ENCODE data around the gene CHTOP. TPM values are rescaled to one million over a fixed set of nuclear protein-coding genes. Genes with fewer than 3 reads are reported as not detected.

The CHTOP gene
- polyA plus RNA-seq, 1 donor from 2014 or later, result 159 TPM

GRCh38 chr1:153627715-153628626, 5.9 kb upstream of the CHTOP start, which contains the start of gene S100A1:
Gene S100A1, plus strand, starts transcription at chr1:153628434. Its CDS starts 2,088 bp downstream, at chr1:153630522.
- TF ChIP-seq TAF1 (IDR thresholded peaks at IDR 0.05; ENCODE audit: low read depth) (no peak), SMC3 (conservative IDR thresholded peaks at IDR 0.05; ENCODE audit: poor library complexity) (no peak), RAD21 (conservative IDR thresholded peaks at IDR 0.05) (no peak), EZH2 (IDR thresholded peaks at IDR 0.05; ENCODE audit: borderline replicate concordance, insufficient read depth, low read length, poor library complexity, severe bottlenecking) (no peak), CTCF (IDR thresholded peaks at IDR 0.05; ENCODE audit: poor library complexity, severe bottlenecking) (no peak), EP300 (conservative IDR thresholded peaks at IDR 0.05; ENCODE audit: poor library complexity, severe bottlenecking) (no peak), POLR2AphosphoS5 (IDR thresholded peaks at IDR 0.05) (no peak), MXI1 (conservative IDR thresholded peaks at IDR 0.05; ENCODE audit: poor library complexity, severe bottlenecking) (no peak)
- TF ChIP-seq, protein P1, sequence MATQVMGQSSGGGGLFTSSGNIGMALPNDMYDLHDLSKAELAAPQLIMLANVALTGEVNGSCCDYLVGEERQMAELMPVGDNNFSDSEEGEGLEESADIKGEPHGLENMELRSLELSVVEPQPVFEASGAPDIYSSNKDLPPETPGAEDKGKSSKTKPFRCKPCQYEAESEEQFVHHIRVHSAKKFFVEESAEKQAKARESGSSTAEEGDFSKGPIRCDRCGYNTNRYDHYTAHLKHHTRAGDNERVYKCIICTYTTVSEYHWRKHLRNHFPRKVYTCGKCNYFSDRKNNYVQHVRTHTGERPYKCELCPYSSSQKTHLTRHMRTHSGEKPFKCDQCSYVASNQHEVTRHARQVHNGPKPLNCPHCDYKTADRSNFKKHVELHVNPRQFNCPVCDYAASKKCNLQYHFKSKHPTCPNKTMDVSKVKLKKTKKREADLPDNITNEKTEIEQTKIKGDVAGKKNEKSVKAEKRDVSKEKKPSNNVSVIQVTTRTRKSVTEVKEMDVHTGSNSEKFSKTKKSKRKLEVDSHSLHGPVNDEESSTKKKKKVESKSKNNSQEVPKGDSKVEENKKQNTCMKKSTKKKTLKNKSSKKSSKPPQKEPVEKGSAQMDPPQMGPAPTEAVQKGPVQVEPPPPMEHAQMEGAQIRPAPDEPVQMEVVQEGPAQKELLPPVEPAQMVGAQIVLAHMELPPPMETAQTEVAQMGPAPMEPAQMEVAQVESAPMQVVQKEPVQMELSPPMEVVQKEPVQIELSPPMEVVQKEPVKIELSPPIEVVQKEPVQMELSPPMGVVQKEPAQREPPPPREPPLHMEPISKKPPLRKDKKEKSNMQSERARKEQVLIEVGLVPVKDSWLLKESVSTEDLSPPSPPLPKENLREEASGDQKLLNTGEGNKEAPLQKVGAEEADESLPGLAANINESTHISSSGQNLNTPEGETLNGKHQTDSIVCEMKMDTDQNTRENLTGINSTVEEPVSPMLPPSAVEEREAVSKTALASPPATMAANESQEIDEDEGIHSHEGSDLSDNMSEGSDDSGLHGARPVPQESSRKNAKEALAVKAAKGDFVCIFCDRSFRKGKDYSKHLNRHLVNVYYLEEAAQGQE (IDR thresholded peaks at IDR 0.05; ENCODE audit: borderline replicate concordance), result no peak
- Histone ChIP-seq H3F3A (ENCODE audit: insufficient read depth, low read length, poor library complexity, severe bottlenecking) (no peaks in the 10 kb centered on the region), H4K20me1 (ENCODE audit: insufficient read depth) (no peaks in the 10 kb centered on the region), H3K4me2 (ENCODE audit: low read length) (no peak within 1 kb of the TSS), H3K36me3 (ENCODE audit: insufficient read depth, low read length) (no peaks in the 10 kb centered on the region), H2AFZ (ENCODE audit: low read depth, low read length) (peak within 1 kb of the TSS; percentile 43), H3K9me2 (ENCODE audit: insufficient read depth, low read length) (no peaks in the 10 kb centered on the region), H3K9me3 (ENCODE audit: low read length) (no peaks in the 10 kb centered on the region), H3K27ac (ENCODE audit: low read length) (no peak within 1 kb of the TSS), H3K9ac (ENCODE audit: low read length) (no peak within 1 kb of the TSS), H3K4me3 (ENCODE audit: low read length) (no peak within 1 kb of the TSS), H3K27me3 (ENCODE audit: insufficient read depth, low read depth, low read length) (no peaks in the 10 kb centered on the region), H3K79me2 (replicated peaks; ENCODE audit: insufficient read depth, low read length) (no peaks in the 10 kb centered on the region)

DNA sequence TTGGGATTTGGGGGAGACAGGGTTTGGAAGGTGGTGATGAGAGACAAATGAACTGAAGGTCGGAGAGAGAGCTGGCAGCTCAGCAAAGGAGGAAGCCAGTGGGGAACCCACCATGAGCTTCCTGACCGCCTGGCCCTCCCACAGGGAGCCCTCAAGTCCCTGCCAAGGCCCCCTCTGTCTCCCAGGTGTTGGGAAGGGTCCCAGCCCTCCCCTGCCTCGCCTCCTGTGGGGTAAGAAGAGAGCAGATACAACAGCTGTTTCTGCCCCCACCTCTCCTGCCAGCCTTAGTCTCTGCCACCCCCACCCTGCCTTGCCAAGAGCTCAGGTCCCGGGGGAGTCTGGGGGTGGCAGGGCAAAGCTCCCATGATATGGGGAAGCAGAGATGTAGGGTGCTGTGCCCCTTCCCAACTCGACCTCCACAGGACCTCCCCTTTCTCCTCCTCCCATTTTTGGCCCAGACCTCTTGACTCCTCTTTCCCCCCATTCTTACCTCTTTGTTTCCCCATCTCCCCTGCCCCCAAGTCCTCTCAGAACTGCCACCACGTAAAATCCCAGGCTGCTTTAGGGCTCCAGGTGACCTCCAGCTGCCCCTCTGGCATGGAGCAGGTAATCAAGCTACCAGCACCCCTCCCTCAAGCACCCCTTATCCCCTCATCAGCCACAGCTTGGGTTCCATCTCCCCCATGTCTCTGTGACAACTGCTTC, 5.1 kb upstream of the CHTOP start:
- H3K27ac ChIP-seq (ENCODE audit: low read length), result no peak overlapping the region
- no peaks in the 10 kb centered on the region for H3K9me3 ChIP-seq (ENCODE audit: low read length)

More for the DNA sequence above, 5.1 kb upstream of the CHTOP start:
- H2AFZ ChIP-seq (ENCODE audit: low read depth, low read length), result no peak overlapping the region
- no peaks in the 10 kb centered on the region for H3K36me3 ChIP-seq (ENCODE audit: insufficient read depth, low read length)
- H3K9me2 ChIP-seq (ENCODE audit: insufficient read depth, low read length), result no peaks in the 10 kb centered on the region
- no peaks in the 10 kb centered on the region for H3F3A ChIP-seq (ENCODE audit: insufficient read depth, low read length, poor library complexity, severe bottlenecking)
- no peaks in the 10 kb centered on the region for H3K27me3 ChIP-seq (ENCODE audit: insufficient read depth, low read depth, low read length)
- no peak overlapping the region for H3K4me2 ChIP-seq (ENCODE audit: low read length)
- H3K79me2 ChIP-seq (replicated peaks; ENCODE audit: insufficient read depth, low read length), result no peaks in the 10 kb centered on the region
- TF ChIP-seq EZH2 (IDR thresholded peaks at IDR 0.05; ENCODE audit: borderline replicate concordance, insufficient read depth, low read length, poor library complexity, severe bottlenecking) (no peak), POLR2AphosphoS5 (IDR thresholded peaks at IDR 0.05) (no peak), RAD21 (conservative IDR thresholded peaks at IDR 0.05) (no peak), SMC3 (conservative IDR thresholded peaks at IDR 0.05; ENCODE audit: poor library complexity) (no peak), MXI1 (conservative IDR thresholded peaks at IDR 0.05; ENCODE audit: poor library complexity, severe bottlenecking) (no peak), CTCF (IDR thresholded peaks at IDR 0.05; ENCODE audit: poor library complexity, severe bottlenecking) (no peak), TAF1 (IDR thresholded peaks at IDR 0.05; ENCODE audit: low read depth) (no peak), EP300 (conservative IDR thresholded peaks at IDR 0.05; ENCODE audit: poor library complexity, severe bottlenecking) (no peak)
- TF ChIP-seq, protein P1 (IDR thresholded peaks at IDR 0.05; ENCODE audit: borderline replicate concordance), result no peak
- no peak overlapping the region for H3K9ac ChIP-seq (ENCODE audit: low read length)
- H4K20me1 ChIP-seq (ENCODE audit: insufficient read depth), result no peaks in the 10 kb centered on the region
- no peak overlapping the region for H3K4me3 ChIP-seq (ENCODE audit: low read length)
